Upper lobe of left lung (tissue), 4 donors: ENCODE measurements around the gene CNTNAP1.

Experiments
- EP300 ChIP-seq, 4 donors: sonication (generic); formaldehyde crosslinking; IDR thresholded peaks; one replicate each; pipeline ENCODE4 v1.5.1; 2017; ENCODE audit warnings: antibody characterized with exemption in 4 of 4, control low read depth in 2 of 4
- POLR2A ChIP-seq, 4 donors: fragments of 450-650 bp; IDR thresholded peaks; one replicate each; pipeline ENCODE4 v1.5.1; 2016 to 2017; ENCODE audit warnings: antibody characterized with exemption in 4 of 4, mild to moderate bottlenecking in 2 of 4
- POLR2AphosphoS5 ChIP-seq, 2 donors: sonication (generic); formaldehyde crosslinking; IDR thresholded peaks; one replicate each; pipeline ENCODE4 v1.5.1; 2017; ENCODE audit warnings: antibody characterized with exemption in 2 of 2
- TF ChIP-seq, protein P1 (sequence below), 6 experiments: fragments of 450-650 bp in 4 of 6; fragments of 200-600 bp in 2 of 6; sonication (generic) in 2 of 6; IDR thresholded peaks; one replicate each; pipeline ENCODE4 v1.5.1; 2016 to 2019; ENCODE audit warnings: antibody characterized with exemption in 6 of 6

DNA sequence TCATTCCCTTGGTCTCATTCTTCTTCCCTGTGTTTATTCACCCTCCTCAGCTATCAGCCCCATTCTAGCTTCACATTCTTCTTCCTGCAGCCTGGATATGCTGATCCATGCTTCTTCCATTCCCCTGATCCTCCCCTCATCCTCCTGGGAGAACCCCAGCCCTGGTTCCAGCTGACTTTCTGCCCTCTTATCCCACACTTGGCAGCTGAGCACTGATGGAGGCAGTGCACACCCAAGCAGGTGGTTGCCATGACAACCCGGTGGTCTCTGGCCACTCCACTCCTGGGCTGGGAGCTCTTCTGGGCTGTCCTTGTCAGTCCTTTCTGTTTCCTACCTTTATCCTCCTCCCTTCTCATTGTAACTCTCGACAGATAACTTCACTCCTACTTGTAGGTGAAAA lies 40.0 kb upstream of the CNTNAP1 start:
- TF ChIP-seq, protein P1, sequence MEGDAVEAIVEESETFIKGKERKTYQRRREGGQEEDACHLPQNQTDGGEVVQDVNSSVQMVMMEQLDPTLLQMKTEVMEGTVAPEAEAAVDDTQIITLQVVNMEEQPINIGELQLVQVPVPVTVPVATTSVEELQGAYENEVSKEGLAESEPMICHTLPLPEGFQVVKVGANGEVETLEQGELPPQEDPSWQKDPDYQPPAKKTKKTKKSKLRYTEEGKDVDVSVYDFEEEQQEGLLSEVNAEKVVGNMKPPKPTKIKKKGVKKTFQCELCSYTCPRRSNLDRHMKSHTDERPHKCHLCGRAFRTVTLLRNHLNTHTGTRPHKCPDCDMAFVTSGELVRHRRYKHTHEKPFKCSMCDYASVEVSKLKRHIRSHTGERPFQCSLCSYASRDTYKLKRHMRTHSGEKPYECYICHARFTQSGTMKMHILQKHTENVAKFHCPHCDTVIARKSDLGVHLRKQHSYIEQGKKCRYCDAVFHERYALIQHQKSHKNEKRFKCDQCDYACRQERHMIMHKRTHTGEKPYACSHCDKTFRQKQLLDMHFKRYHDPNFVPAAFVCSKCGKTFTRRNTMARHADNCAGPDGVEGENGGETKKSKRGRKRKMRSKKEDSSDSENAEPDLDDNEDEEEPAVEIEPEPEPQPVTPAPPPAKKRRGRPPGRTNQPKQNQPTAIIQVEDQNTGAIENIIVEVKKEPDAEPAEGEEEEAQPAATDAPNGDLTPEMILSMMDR (IDR thresholded peaks at IDR 0.05) = no peak
- TF ChIP-seq EP300 (IDR thresholded peaks at IDR 0.05) (no peak), POLR2A (IDR thresholded peaks at IDR 0.05) (no peak), POLR2AphosphoS5 (IDR thresholded peaks at IDR 0.05) (no peak)
